Small intestine (tissue), 7 donors: ENCODE data around the gene OSBPL6. TPM values are rescaled to one million over a fixed set of nuclear protein-coding genes. Genes with fewer than 3 reads are reported as not detected.
"Not testable (repeated sequence)": the region's sequence is repeated elsewhere in the genome, so short reads cannot be mapped to it uniquely, and the experiment has no call there.

Experiments
- DNase-seq, 2 donors: peaks; one replicate each; pipeline versions ENCODE4 v3.0.0 to v3.0.0-alpha.2; 2013
- FAIRE-seq: peaks from 2 replicates; lab custom pipeline; 2012; peaks lifted over from hg19 to GRCh38; lab: Jason Lieb, UNC
- H3K27ac ChIP-seq, 3 donors: one replicate each; pipeline ENCODE4 v1.5.1; 2013; ENCODE audit warnings: low read length in 2 of 3, mild to moderate bottlenecking in 2 of 3, control low read depth in 1 of 3, inconsistent platforms in 1 of 3, low read depth in 1 of 3, moderate library complexity in 1 of 3
- H3K27me3 ChIP-seq, 3 donors: one replicate each; pipeline ENCODE4 v1.6.1; 2013; ENCODE audit warnings: low read length in 3 of 3, inconsistent platforms in 1 of 3; ENCODE audit not compliant: control insufficient read depth in 3 of 3, insufficient read depth in 3 of 3
- H3K36me3 ChIP-seq, 3 donors: one replicate each; pipeline ENCODE4 v1.6.1; 2013; ENCODE audit warnings: low read length in 3 of 3, inconsistent platforms in 1 of 3, low read depth in 1 of 3, mild to moderate bottlenecking in 1 of 3, moderate library complexity in 1 of 3; ENCODE audit not compliant: control insufficient read depth in 3 of 3, insufficient read depth in 2 of 3
- H3K4me1 ChIP-seq, 3 donors: one replicate each; pipeline ENCODE4 v1.6.1; 2013; ENCODE audit warnings: low read length in 2 of 3, inconsistent platforms in 1 of 3, low read depth in 1 of 3, mild to moderate bottlenecking in 1 of 3, moderate library complexity in 1 of 3; ENCODE audit not compliant: control insufficient read depth in 3 of 3, insufficient read depth in 2 of 3
- H3K4me3 ChIP-seq, 3 donors: one replicate each; pipeline ENCODE4 v1.5.1; 2013; ENCODE audit warnings: low read length in 3 of 3, control low read depth in 1 of 3, inconsistent platforms in 1 of 3, low read depth in 1 of 3, mild to moderate bottlenecking in 1 of 3, moderate library complexity in 1 of 3
- H3K9me3 ChIP-seq, 2 donors: one replicate each; pipeline ENCODE4 v1.6.1; 2013; ENCODE audit warnings: low read depth in 1 of 2, low read length in 1 of 2; ENCODE audit not compliant: control insufficient read depth in 2 of 2, insufficient read depth in 1 of 2
- WGBS, 3 donors: extraction: QIAGEN DNeasy Blood & Tissue Kit; methylation state at CpG; one replicate each; pipeline ENCODE4 v1.1.7; 2013; 5-methylcytosine and 5-hydroxymethylcytosine counted together
- polyA plus RNA-seq, 4 donors: library from polyadenylated mRNA; stranded (reverse) in 3 of 4; unstranded in 1 of 4; fragments of 200-250 nt in 3 of 4; fragments of 120-200 nt in 1 of 4; gene quantifications; one replicate each; pipeline versions ENCODE4 v1.2.1 to v1.2.3, GENCODE V29; 2013
- donor health status: healthy with polysubstance abuse.
- donor health status: control.
- donor health status: control.
- donor health status: Bipolar disorder and iron deficiency.
- donor health status: healthy.

The OSBPL6 gene
- polyA plus RNA-seq, 4 donors, result 0.87 to 4.4 (median 1.5) TPM

- Histone ChIP-seq H3K4me1 (no peaks in the 10 kb centered on the region), H3K36me3 (no peaks in the 10 kb centered on the region), H3K4me3 (no peak overlapping the region), H3K9me3 (peaks cover 0 to 4% of the 10 kb centered on the region in 2 donors), H3K27me3 (no peaks in the 10 kb centered on the region), H3K27ac (no peak overlapping the region)
- 46 to 76% (median 50%) methylated on average over 1 of the region's 1 CpG for WGBS, 3 donors
- FAIRE-seq (no peak), DNase-seq (no peak)
Measured at GRCh38 chr2:178420463-178420999, 226.2 kb downstream of the OSBPL6 start.

- Histone ChIP-seq H3K4me3 (no peak overlapping the region), H3K4me1 (no peaks in the 10 kb centered on the region), H3K36me3 (no peaks in the 10 kb centered on the region), H3K27me3 (no peaks in the 10 kb centered on the region), H3K27ac (no peak overlapping the region), H3K9me3 (peaks cover 0 to 4% of the 10 kb centered on the region in 2 donors)
- WGBS, 3 donors, result 75 to 84% (median 78%) methylated on average over 3 of the region's 3 CpGs
- DNase-seq (no peak), FAIRE-seq (no peak)
Measured at GRCh38 chr2:178422097-178422496, 227.8 kb downstream of the OSBPL6 start.

GRCh38 chr2:178423746-178424145, 229.4 kb downstream of the OSBPL6 start:
- not testable (repeated sequence) for H3K27me3 ChIP-seq, H3K4me1 ChIP-seq, H3K9me3 ChIP-seq, H3K36me3 ChIP-seq, H3K27ac ChIP-seq, H3K4me3 ChIP-seq, DNase-seq, FAIRE-seq
- WGBS, 3 donors, result 90 to 94% (median 92%) methylated on average over 5 of the region's 5 CpGs

- WGBS, 3 donors, result 93 to 97% (median 95%) methylated on average over 4 of the region's 4 CpGs
- peaks cover 0 to 4% of the 10 kb centered on the region in 2 donors for H3K9me3 ChIP-seq
- no peak overlapping the region for H3K27ac ChIP-seq
- H3K27me3 ChIP-seq, result no peaks in the 10 kb centered on the region
- FAIRE-seq, result no peak
- peaks cover 0 to 3% (median 0%) of the 10 kb centered on the region in 3 donors for H3K36me3 ChIP-seq
- H3K4me1 ChIP-seq, result no peaks in the 10 kb centered on the region
- DNase-seq, result no peak
- no peak overlapping the region for H3K4me3 ChIP-seq
Measured at GRCh38 chr2:178425255-178425827, 231.0 kb downstream of the OSBPL6 start.

GRCh38 chr2:178426388-178426787, 232.1 kb downstream of the OSBPL6 start:
- FAIRE-seq (no peak), DNase-seq (no peak)
- Histone ChIP-seq H3K4me1 (no peaks in the 10 kb centered on the region), H3K27ac (no peak overlapping the region), H3K9me3 (peaks cover 0 to 4% of the 10 kb centered on the region in 2 donors), H3K36me3 (peaks cover 0 to 9% (median 0%) of the 10 kb centered on the region in 3 donors), H3K27me3 (no peaks in the 10 kb centered on the region), H3K4me3 (no peak overlapping the region)
- WGBS, 3 donors, result 94 to 96% (median 94%) methylated on average over 3 of the region's 3 CpGs

- Histone ChIP-seq H3K4me3 (no peak overlapping the region), H3K9me3 (peaks cover 0 to 3% of the 10 kb centered on the region in 2 donors), H3K36me3 (peaks cover 0 to 9% (median 5%) of the 10 kb centered on the region in 3 donors), H3K4me1 (no peaks in the 10 kb centered on the region), H3K27me3 (no peaks in the 10 kb centered on the region), H3K27ac (no peak overlapping the region)
- no peak for FAIRE-seq
- WGBS, 3 donors, result 87 to 95% (median 93%) methylated on average over 2 of the region's 2 CpGs
- no peak for DNase-seq
Measured at GRCh38 chr2:178427458-178427857, 233.1 kb downstream of the OSBPL6 start.

GRCh38 chr2:178428396-178428806, 234.1 kb downstream of the OSBPL6 start:
- Histone ChIP-seq H3K4me3 (no peak overlapping the region), H3K9me3 (no peaks in the 10 kb centered on the region), H3K36me3 (peaks cover 2 to 9% (median 5%) of the 10 kb centered on the region in 3 donors), H3K27ac (no peak overlapping the region), H3K27me3 (no peaks in the 10 kb centered on the region), H3K4me1 (no peaks in the 10 kb centered on the region)
- FAIRE-seq, result no peak
- peak in 1 of 2 donors; percentile 9 for DNase-seq
- WGBS, 3 donors, result 42 to 78% (median 63%) methylated on average over 1 of the region's 1 CpG

GRCh38 chr2:178429336-178429735, 235.0 kb downstream of the OSBPL6 start:
- peaks cover 2 to 16% (median 5%) of the 10 kb centered on the region in 3 donors for H3K36me3 ChIP-seq
- no peak overlapping the region for H3K27ac ChIP-seq
- no peak overlapping the region for H3K4me3 ChIP-seq
- DNase-seq, result no peak
- FAIRE-seq, result no peak
- H3K27me3 ChIP-seq, result no peaks in the 10 kb centered on the region
- no peaks in the 10 kb centered on the region for H3K4me1 ChIP-seq
- no peaks in the 10 kb centered on the region for H3K9me3 ChIP-seq
